HepG2 (cell line): ENCODE data around the gene SYCE1L. TPM values are rescaled to one million over a fixed set of nuclear protein-coding genes. Genes with fewer than 3 reads are reported as not detected.

Experiments used
- ATAC-seq: fragments of 200-7000 bp; cut with Tn5 transposase; 3 replicates; pipeline ENCODE4 v1.9.1; 2020; ENCODE audit warnings: mild to moderate bottlenecking, moderate library complexity
- BruUV-seq: library from RNA; stranded (reverse); fragments of 400-500 nt; replicated peaks from 2 replicates; lab custom pipeline; 2021; lab: Mats Ljungman, UMichigan
- CTCF ChIA-PET: fragments of 300-600 bp; formaldehyde crosslinking; extraction: SDS; loops from one replicate; lab custom pipeline; 2021; ENCODE audit warnings: low total read pairs, inconsistent platforms, low intra/inter-chr PET ratio; lab: Yijun Ruan, JAX
- POLR2A ChIA-PET: fragments of 350-600 bp; sonication (Branson Sonifier 250); formaldehyde crosslinking; loops from one replicate; lab custom pipeline; 2020; ENCODE audit warnings: antibody characterized with exemption, inconsistent platforms; lab: Yijun Ruan, JAX
- DNase-seq: peaks from one replicate; pipeline ENCODE4 v3.0.0-alpha.2; 2015; ENCODE audit warnings: low spot score
- FAIRE-seq: peaks from 3 replicates; lab custom pipeline; 2011; peaks lifted over from hg19 to GRCh38; lab: Jason Lieb, UNC
- H2AFZ ChIP-seq: one replicate; pipeline ENCODE4 v1.6.1; 2011; ENCODE audit warnings: low read length, inconsistent platforms
- H3K27ac ChIP-seq: fragments of 300-600 bp; 3 replicates; pipeline ENCODE4 v1.8.0; 2011; ENCODE audit warnings: mixed run types, mild to moderate bottlenecking, mixed read lengths, low read length, inconsistent platforms; ENCODE audit not compliant: insufficient read depth; ENCODE audit errors: extremely low read length
- H3K27me3 ChIP-seq, 2 experiments: fragments of 200-600 bp in 1 of 2; 2 replicates in 1 of 2; 3 replicates in 1 of 2; pipeline versions ENCODE4 v1.6.0 to v1.8.0; 2011; ENCODE audit warnings: low read length in 2 of 2, mild to moderate bottlenecking in 2 of 2, moderate library complexity in 2 of 2, inconsistent platforms in 1 of 2; ENCODE audit not compliant: insufficient read depth in 2 of 2, control insufficient read depth in 1 of 2
- H3K36me3 ChIP-seq, 2 experiments: fragments of 200-600 bp in 1 of 2; replicated peaks in 1 of 2; 2 replicates in 1 of 2; 3 replicates in 1 of 2; pipeline versions ENCODE4 v1.5.1 to v1.8.0; 2011; ENCODE audit warnings: low read length in 2 of 2, inconsistent platforms in 1 of 2; ENCODE audit not compliant: insufficient read depth in 2 of 2, control insufficient read depth in 1 of 2
- H3K4me1 ChIP-seq: 2 replicates; pipeline ENCODE4 v1.5.1; 2012; ENCODE audit warnings: low read length, inconsistent platforms; ENCODE audit not compliant: insufficient read depth
- H3K4me2 ChIP-seq: 2 replicates; pipeline ENCODE4 v1.6.0; 2011; ENCODE audit warnings: low read depth, low read length, inconsistent platforms
- H3K4me3 ChIP-seq, 3 experiments: fragments of 200-600 bp in 1 of 3; sonication (generic), shearing (Covaris generic) in 1 of 3; replicated peaks in 1 of 3; 2 replicates each; pipeline ENCODE4 v1.5.1; 2011 to 2016; ENCODE audit warnings: low read length in 3 of 3, inconsistent platforms in 2 of 3, low read depth in 2 of 3, mild to moderate bottlenecking in 2 of 3, control low read depth in 1 of 3, mixed read lengths in 1 of 3; ENCODE audit not compliant: insufficient read depth in 1 of 3
- H3K79me2 ChIP-seq: one replicate; pipeline ENCODE4 v1.6.1; 2011; ENCODE audit warnings: low read length, inconsistent platforms; ENCODE audit not compliant: insufficient read depth
- H3K9ac ChIP-seq: 2 replicates; pipeline ENCODE4 v1.6.0; 2011; ENCODE audit warnings: mild to moderate bottlenecking, low read depth, low read length, inconsistent platforms; ENCODE audit not compliant: insufficient read depth
- H3K9me3 ChIP-seq: 2 replicates; pipeline ENCODE4 v1.5.1; 2012; ENCODE audit warnings: mild to moderate bottlenecking, low read length
- H4K20me1 ChIP-seq: 2 replicates; pipeline ENCODE4 v1.6.0; 2011; ENCODE audit warnings: inconsistent platforms, mild to moderate bottlenecking, low read length, moderate library complexity; ENCODE audit not compliant: insufficient read depth
- HMG20A ChIP-seq: IDR thresholded peaks from 2 replicates; pipeline ENCODE4 v1.6.1; 2016; ENCODE audit warnings: borderline replicate concordance
- IRF2 ChIP-seq: IDR thresholded peaks from 2 replicates; pipeline ENCODE4 v1.6.1; 2018; ENCODE audit warnings: missing genetic modification reagents, missing compliant biosample characterization
- JUN ChIP-seq: sonication (generic); formaldehyde crosslinking; IDR thresholded peaks from 2 replicates; pipeline ENCODE4 v1.4.0; 2020; ENCODE audit warnings: mild to moderate bottlenecking, missing genetic modification reagents
- ZFP82 ChIP-seq: sonication (generic); formaldehyde crosslinking; IDR thresholded peaks from 2 replicates; pipeline ENCODE4 v1.5.1; 2020; ENCODE audit warnings: mild to moderate bottlenecking, missing genetic modification reagents, borderline replicate concordance
- ZIK1 ChIP-seq: sonication (generic); formaldehyde crosslinking; IDR thresholded peaks from 2 replicates; pipeline ENCODE4 v1.5.0; 2020; ENCODE audit warnings: mild to moderate bottlenecking, low read depth, missing genetic modification reagents, borderline replicate concordance
- ZNF280D ChIP-seq: sonication (generic); formaldehyde crosslinking; IDR thresholded peaks from 2 replicates; pipeline ENCODE4 v1.5.1; 2020; ENCODE audit warnings: mild to moderate bottlenecking, missing genetic modification reagents
- ZNF292 ChIP-seq: sonication (generic); formaldehyde crosslinking; IDR thresholded peaks from 2 replicates; pipeline ENCODE4 v1.8.1; 2022; ENCODE audit warnings: mild to moderate bottlenecking, low read depth, missing genetic modification reagents, borderline replicate concordance
- ZNF644 ChIP-seq: IDR thresholded peaks from 2 replicates; pipeline ENCODE4 v1.6.1; 2016; ENCODE audit warnings: low read depth
- ZNF704 ChIP-seq: sonication (generic); formaldehyde crosslinking; IDR thresholded peaks from 2 replicates; pipeline ENCODE4 v1.8.1; 2023; ENCODE audit warnings: mild to moderate bottlenecking, inconsistent platforms, moderate library complexity, missing genetic modification reagents, borderline replicate concordance
- WGBS: methylation state at CpG from one replicate; pipeline ENCODE4 v1.1.6; 2017; ENCODE audit warnings: low lambda C conversion rate; 5-methylcytosine and 5-hydroxymethylcytosine counted together
- in situ Hi-C: cut with HindIII; loops from 2 replicates; pipeline ENCODE4 v1.10.0; 2017; ENCODE audit warnings: low pct_unique_long_range_greater_than_20kb; ENCODE audit not compliant: extremely low pct_ligation_motif_present
- intact Hi-C: fragments of 100-400 bp; cut with micrococcal nuclease; formaldehyde crosslinking; loops from one replicate; pipeline ENCODE4 v1.10.0; 2022; ENCODE audit not compliant: unreplicated experiment
- polyA plus RNA-seq, 8 experiments: library from polyadenylated mRNA; depleted of rRNA in 3 of 8; stranded (reverse) in 7 of 8; unstranded in 1 of 8; fragments of >200 nt; fragmentation: Illumina TruSeq in 4 of 8; extraction: Trizol in 4 of 8; gene quantifications; 2 replicates each; pipeline versions ENCODE4 v1.2.1 to v1.2.3, GENCODE V29; 2011 to 2016; ENCODE audit warnings: low read depth in 4 of 8, missing spikeins in 1 of 8, mixed read lengths in 1 of 8; ENCODE audit not compliant: insufficient read depth in 1 of 8
- total RNA-seq, 5 experiments: library from RNA; depleted of rRNA; stranded (reverse); fragments of >200 nt; fragmentation: Illumina TruSeq; extraction: Trizol; gene quantifications; 2 replicates each; pipeline ENCODE4 v1.2.3, GENCODE V29; 2016; ENCODE audit warnings: low read depth in 1 of 5
- TF ChIP-seq, protein P1 (sequence below): sonication (generic); formaldehyde crosslinking; IDR thresholded peaks from 2 replicates; pipeline ENCODE4 v1.4.0; 2020; ENCODE audit warnings: missing genetic modification reagents
- TF ChIP-seq, protein P2 (sequence below): sonication (generic); formaldehyde crosslinking; IDR thresholded peaks from 2 replicates; pipeline ENCODE4 v1.4.0; 2020; ENCODE audit warnings: missing genetic modification reagents, borderline replicate concordance

Gene SYCE1L
- total and polyA plus RNA-seq, 2 of the 13 experiments (the other 11 are each of a cell fraction or from before 2014, with no cell fraction given): 0.22 TPM; not detected in 1

GRCh38 chr16:77212741-77213541 lies 13.7 kb downstream of the SYCE1L start:
- POLR2A ChIA-PET: interaction anchor here (2.2 kb wide), 1 partner anchor 22 kb away, joined by 7 read pairs; the partner anchor contains the start of gene MON1B
- Histone ChIP-seq H3K27me3 (peaks cover 0 to 27% of the 10 kb centered on the region in 2 experiments; a peak in 2 of 5 replicates), H3K4me3 (peak overlapping the region; percentile 51 to 76 (median 54); a peak in 5 of 6 replicates), H3K4me2 (peak overlapping the region; percentile 87), H3K9me3 (no peaks in the 10 kb centered on the region), H3K27ac (no peak overlapping the region), H3K79me2 (no peaks in the 10 kb centered on the region), H3K9ac (peak overlapping the region; percentile 45; the same call in 1 of the 2 replicates), H3K4me1 (peaks cover 14% of the 10 kb centered on the region), H4K20me1 (no peaks in the 10 kb centered on the region), H2AFZ (no peak overlapping the region), H3K36me3 (no peaks in the 10 kb centered on the region)
- 69% methylated on average over 22 of the region's 62 CpGs for WGBS
- CTCF ChIA-PET: no interaction called here
- BruUV-seq: no TSS peak
- no peak for DNase-seq
- ATAC-seq: peak; percentile 71
- FAIRE-seq: no peak
- in situ Hi-C loops: no loop called here
- intact Hi-C loops: no loop called here
- TF ChIP-seq ZNF704 (CRISPR knock-in tag) (0 out of 2 replicates have a peak, but pooled peaks have one; percentile 18), JUN (CRISPR knock-in tag) (no peak), ZNF280D (CRISPR knock-in tag) (no peak), ZFP82 (CRISPR knock-in tag) (peak; percentile 54; the same call in 1 of the 2 replicates), IRF2 (no peak), HMG20A (no peak), ZNF644 (CRISPR knock-in tag) (no peak), ZIK1 (CRISPR knock-in tag) (no peak), ZNF292 (CRISPR knock-in tag) (0 out of 2 replicates have a peak, but pooled peaks have one; percentile 8)
- TF ChIP-seq, protein P1, sequence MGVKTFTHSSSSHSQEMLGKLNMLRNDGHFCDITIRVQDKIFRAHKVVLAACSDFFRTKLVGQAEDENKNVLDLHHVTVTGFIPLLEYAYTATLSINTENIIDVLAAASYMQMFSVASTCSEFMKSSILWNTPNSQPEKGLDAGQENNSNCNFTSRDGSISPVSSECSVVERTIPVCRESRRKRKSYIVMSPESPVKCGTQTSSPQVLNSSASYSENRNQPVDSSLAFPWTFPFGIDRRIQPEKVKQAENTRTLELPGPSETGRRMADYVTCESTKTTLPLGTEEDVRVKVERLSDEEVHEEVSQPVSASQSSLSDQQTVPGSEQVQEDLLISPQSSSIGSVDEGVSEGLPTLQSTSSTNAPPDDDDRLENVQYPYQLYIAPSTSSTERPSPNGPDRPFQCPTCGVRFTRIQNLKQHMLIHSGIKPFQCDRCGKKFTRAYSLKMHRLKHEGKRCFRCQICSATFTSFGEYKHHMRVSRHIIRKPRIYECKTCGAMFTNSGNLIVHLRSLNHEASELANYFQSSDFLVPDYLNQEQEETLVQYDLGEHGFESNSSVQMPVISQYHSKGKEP (CRISPR knock-in tag): no peak
- TF ChIP-seq, protein P2, sequence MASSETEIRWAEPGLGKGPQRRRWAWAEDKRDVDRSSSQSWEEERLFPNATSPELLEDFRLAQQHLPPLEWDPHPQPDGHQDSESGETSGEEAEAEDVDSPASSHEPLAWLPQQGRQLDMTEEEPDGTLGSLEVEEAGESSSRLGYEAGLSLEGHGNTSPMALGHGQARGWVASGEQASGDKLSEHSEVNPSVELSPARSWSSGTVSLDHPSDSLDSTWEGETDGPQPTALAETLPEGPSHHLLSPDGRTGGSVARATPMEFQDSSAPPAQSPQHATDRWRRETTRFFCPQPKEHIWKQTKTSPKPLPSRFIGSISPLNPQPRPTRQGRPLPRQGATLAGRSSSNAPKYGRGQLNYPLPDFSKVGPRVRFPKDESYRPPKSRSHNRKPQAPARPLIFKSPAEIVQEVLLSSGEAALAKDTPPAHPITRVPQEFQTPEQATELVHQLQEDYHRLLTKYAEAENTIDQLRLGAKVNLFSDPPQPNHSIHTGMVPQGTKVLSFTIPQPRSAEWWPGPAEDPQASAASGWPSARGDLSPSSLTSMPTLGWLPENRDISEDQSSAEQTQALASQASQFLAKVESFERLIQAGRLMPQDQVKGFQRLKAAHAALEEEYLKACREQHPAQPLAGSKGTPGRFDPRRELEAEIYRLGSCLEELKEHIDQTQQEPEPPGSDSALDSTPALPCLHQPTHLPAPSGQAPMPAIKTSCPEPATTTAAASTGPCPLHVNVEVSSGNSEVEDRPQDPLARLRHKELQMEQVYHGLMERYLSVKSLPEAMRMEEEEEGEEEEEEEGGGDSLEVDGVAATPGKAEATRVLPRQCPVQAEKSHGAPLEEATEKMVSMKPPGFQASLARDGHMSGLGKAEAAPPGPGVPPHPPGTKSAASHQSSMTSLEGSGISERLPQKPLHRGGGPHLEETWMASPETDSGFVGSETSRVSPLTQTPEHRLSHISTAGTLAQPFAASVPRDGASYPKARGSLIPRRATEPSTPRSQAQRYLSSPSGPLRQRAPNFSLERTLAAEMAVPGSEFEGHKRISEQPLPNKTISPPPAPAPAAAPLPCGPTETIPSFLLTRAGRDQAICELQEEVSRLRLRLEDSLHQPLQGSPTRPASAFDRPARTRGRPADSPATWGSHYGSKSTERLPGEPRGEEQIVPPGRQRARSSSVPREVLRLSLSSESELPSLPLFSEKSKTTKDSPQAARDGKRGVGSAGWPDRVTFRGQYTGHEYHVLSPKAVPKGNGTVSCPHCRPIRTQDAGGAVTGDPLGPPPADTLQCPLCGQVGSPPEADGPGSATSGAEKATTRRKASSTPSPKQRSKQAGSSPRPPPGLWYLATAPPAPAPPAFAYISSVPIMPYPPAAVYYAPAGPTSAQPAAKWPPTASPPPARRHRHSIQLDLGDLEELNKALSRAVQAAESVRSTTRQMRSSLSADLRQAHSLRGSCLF: no peak
